ENCODE data around the gene FER1L5.

FER1L5 gene

GRCh38 chr2:96751800-96752199 lies 109.2 kb downstream of the FER1L5 start:
- no peak for DNase-seq (ENCODE audit: low spot score)

- DNase-seq (ENCODE audit: low spot score): no peak
Measured at GRCh38 chr2:96753661-96754282, 111.2 kb downstream of the FER1L5 start.

GRCh38 chr2:96754317-96754716 lies 111.8 kb downstream of the FER1L5 start:
- no peak for DNase-seq (ENCODE audit: low spot score)
